ENCODE measurements around the gene MFSD2A. TPM values are rescaled to one million over a fixed set of nuclear protein-coding genes. Genes with fewer than 3 reads are reported as not detected.

MFSD2A gene
- total and polyA plus RNA-seq, 4 donors, result 0.37 to 294 (median 171) TPM

- Histone ChIP-seq H3K36me3 (ENCODE audit: control insufficient read depth in 4 of 4, insufficient read depth in 3 of 4, low read depth in 1 of 4, low read length in 3 of 4) (no peaks in the 10 kb centered on the region), H3K27ac (ENCODE audit: low read depth in 1 of 2, low read length in 2 of 2) (no peak overlapping the region), H3K27me3 (ENCODE audit: control insufficient read depth in 4 of 4, insufficient read depth in 4 of 4, low read length in 3 of 4) (no peaks in the 10 kb centered on the region), H3K9me3 (ENCODE audit: control insufficient read depth in 4 of 4, low read length in 3 of 4) (no peaks in the 10 kb centered on the region), H3K4me1 (ENCODE audit: control insufficient read depth in 4 of 4, insufficient read depth in 4 of 4, low read length in 3 of 4) (peaks cover 0 to 9% (median 6%) of the 10 kb centered on the region in 4 donors), H3K4me3 (ENCODE audit: low read depth in 1 of 3, low read length in 3 of 3) (no peak overlapping the region), H3K9ac (ENCODE audit: low read depth in 1 of 2, low read length in 2 of 2) (no peak overlapping the region)
- 29% methylated on average over 4 of the region's 4 CpGs for WGBS
- TF ChIP-seq RXRA (IDR thresholded peaks at IDR 0.05) (peak; percentile 77 to 90), FOXA1 (IDR thresholded peaks at IDR 0.05) (no peak), JUND (IDR thresholded peaks at IDR 0.05) (peak; percentile 7 to 59), FOXA2 (IDR thresholded peaks at IDR 0.05) (peak; percentile 23), REST (IDR thresholded peaks at IDR 0.05) (peak; percentile 48), YY1 (IDR thresholded peaks at IDR 0.05) (peak; percentile 52), HNF4A (conservative IDR thresholded peaks at IDR 0.05) (peak; percentile 89 to 93), TAF1 (conservative IDR thresholded peaks at IDR 0.05) (peak; percentile 31), NR2F2 (IDR thresholded peaks at IDR 0.05) (no peak), RAD21 (IDR thresholded peaks at IDR 0.05) (peak in 1 of 2 donors; percentile 41), ATF3 (IDR thresholded peaks at IDR 0.05) (no peak), HNF4G (IDR thresholded peaks at IDR 0.05) (peak; percentile 71), EGR1 (IDR thresholded peaks at IDR 0.05; ENCODE audit: low read depth in 2 of 2) (peak in 1 of 2 donors; percentile 71), CTCF (IDR thresholded peaks at IDR 0.05; ENCODE audit: low read depth, low read length, missing input control) (no peak), SP1 (IDR thresholded peaks at IDR 0.05) (peak; percentile 92), GABPA (IDR thresholded peaks at IDR 0.05 in 1 of 2, conservative IDR thresholded peaks at IDR 0.05 in 1 of 2) (peak in 1 of 2 donors; percentile 13)
- TF ChIP-seq, protein P1, sequence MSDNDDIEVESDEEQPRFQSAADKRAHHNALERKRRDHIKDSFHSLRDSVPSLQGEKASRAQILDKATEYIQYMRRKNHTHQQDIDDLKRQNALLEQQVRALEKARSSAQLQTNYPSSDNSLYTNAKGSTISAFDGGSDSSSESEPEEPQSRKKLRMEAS (IDR thresholded peaks at IDR 0.05), result peak; percentile 69
- TF ChIP-seq, protein P2, sequence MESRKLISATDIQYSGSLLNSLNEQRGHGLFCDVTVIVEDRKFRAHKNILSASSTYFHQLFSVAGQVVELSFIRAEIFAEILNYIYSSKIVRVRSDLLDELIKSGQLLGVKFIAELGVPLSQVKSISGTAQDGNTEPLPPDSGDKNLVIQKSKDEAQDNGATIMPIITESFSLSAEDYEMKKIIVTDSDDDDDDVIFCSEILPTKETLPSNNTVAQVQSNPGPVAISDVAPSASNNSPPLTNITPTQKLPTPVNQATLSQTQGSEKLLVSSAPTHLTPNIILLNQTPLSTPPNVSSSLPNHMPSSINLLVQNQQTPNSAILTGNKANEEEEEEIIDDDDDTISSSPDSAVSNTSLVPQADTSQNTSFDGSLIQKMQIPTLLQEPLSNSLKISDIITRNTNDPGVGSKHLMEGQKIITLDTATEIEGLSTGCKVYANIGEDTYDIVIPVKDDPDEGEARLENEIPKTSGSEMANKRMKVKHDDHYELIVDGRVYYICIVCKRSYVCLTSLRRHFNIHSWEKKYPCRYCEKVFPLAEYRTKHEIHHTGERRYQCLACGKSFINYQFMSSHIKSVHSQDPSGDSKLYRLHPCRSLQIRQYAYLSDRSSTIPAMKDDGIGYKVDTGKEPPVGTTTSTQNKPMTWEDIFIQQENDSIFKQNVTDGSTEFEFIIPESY (IDR thresholded peaks at IDR 0.05), result peak; percentile 17
- no peak for DNase-seq (ENCODE audit: low spot score)
These were observed 7.7 kb upstream of the MFSD2A start for GRCh38 chr1:39947260-39947659.

Measured in liver (tissue), 9 donors.